ENCODE measurements around the gene SNX33.
A peak's percentile ranks its signal among the peaks of the same experiment; 100 is the strongest.
"Not testable (repeated sequence)": the region's sequence is repeated elsewhere in the genome, so short reads cannot be mapped to it uniquely, and the experiment has no call there.

SNX33 gene

DNA sequence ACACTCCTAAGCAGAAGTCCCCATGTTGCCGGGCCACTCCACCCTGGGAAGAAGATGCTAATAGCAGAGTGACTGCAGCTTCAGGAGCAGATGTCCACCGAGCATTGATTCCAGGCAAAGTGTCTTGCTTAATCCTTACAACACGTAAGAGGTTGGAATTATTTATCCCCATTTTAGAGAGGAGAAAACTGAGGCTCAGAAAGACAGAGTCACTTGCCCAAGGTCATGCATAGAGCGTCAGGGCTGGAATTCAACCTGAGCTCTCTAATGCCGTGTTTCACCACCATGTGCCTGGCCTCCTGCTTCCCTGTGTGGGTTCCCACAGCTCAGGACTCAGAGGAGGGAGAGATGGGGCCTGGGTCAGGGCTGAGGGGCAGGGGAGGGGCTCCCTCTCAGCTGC, 57.7 kb downstream of the SNX33 start:
- H3K4ac ChIP-seq (ENCODE audit: low read depth, low read length); H2AK5ac ChIP-seq (ENCODE audit: low read length); H3K4me2 ChIP-seq (ENCODE audit: low read length); H2BK120ac ChIP-seq (ENCODE audit: low read depth, low read length); DNase-seq; H3K4me3 ChIP-seq (ENCODE audit: low read length); H3K27me3 ChIP-seq (ENCODE audit: insufficient read depth, low read length, poor library complexity); H3K18ac ChIP-seq (ENCODE audit: low read length); H3K56ac ChIP-seq (ENCODE audit: low read length); H3K79me2 ChIP-seq (ENCODE audit: control insufficient read depth, insufficient read depth, low read length); H2BK5ac ChIP-seq (ENCODE audit: low read length); H3K4me1 ChIP-seq (ENCODE audit: control insufficient read depth, low read depth, low read length); H3K79me1 ChIP-seq (ENCODE audit: low read length); H3K36me3 ChIP-seq (ENCODE audit: control insufficient read depth, insufficient read depth, low read length); H3K27ac ChIP-seq (ENCODE audit: low read depth, low read length); H3K23ac ChIP-seq (ENCODE audit: low read length); H4K8ac ChIP-seq (ENCODE audit: low read depth, low read length); H2BK15ac ChIP-seq (replicated peaks; ENCODE audit: low read depth); H4K5ac ChIP-seq (ENCODE audit: low read length); H3K9ac ChIP-seq (ENCODE audit: low read length): not testable (repeated sequence)
- WGBS (ENCODE audit: extremely low coverage, insufficient coverage, low lambda C conversion rate): no CpG with 5 or more reads among the region's 5 CpGs

DNA sequence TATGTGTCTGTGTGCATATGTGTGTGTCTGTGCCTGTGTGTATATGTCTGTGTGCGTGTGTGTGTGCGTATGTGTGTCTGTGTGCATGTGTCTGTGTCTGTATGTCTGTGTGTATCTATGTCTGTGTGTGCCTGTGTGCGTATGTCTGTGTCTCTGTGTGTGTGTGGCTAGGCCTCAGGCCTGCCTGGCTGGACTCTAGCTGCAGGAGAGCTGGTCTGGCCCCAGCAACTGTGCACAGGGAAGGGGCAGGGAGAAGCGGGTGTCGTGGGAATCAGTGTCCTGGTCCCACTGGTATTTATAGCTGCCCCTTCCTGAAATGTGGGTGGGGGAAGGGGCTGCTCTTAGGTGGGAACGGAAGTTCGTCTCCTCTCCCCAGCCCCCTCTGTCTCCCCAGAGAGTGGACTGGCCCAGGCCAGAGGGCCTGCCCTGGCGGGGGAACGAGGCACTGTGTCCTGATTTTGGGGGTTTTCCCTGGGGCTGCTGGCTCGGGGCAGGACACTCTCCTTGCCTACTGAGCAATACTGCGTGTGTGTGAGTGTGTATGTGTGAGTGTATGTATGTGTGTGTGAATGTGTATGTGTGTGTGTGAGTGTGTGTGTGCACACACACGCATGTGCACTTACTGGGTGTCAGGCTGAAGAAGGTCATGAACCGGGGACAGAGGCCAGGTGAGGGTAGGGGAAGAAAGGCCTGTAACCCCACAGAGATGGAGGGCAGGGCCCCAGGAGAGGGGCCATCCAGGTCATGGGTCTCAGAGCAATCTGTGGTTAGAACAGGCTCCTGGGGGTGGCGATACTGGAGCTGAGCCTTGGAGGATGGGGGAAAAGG, 58.4 kb downstream of the SNX33 start:
- Histone ChIP-seq H3K56ac (ENCODE audit: low read length) (peak overlapping the region; percentile 78), H3K9ac (ENCODE audit: low read length) (no peak overlapping the region), H2BK5ac (ENCODE audit: low read length) (no peak overlapping the region), H3K27me3 (ENCODE audit: insufficient read depth, low read length, poor library complexity) (no peaks in the 10 kb centered on the region), H4K8ac (ENCODE audit: low read depth, low read length) (no peak overlapping the region), H4K5ac (ENCODE audit: low read length) (no peak overlapping the region), H3K4me3 (ENCODE audit: low read length) (no peak overlapping the region), H2BK15ac (replicated peaks; ENCODE audit: low read depth) (no peak overlapping the region), H3K79me2 (ENCODE audit: control insufficient read depth, insufficient read depth, low read length) (no peaks in the 10 kb centered on the region), H3K4me1 (ENCODE audit: control insufficient read depth, low read depth, low read length) (no peaks in the 10 kb centered on the region), H3K27ac (ENCODE audit: low read depth, low read length) (no peak overlapping the region), H3K79me1 (ENCODE audit: low read length) (no peaks in the 10 kb centered on the region), H2BK120ac (ENCODE audit: low read depth, low read length) (no peak overlapping the region), H3K4ac (ENCODE audit: low read depth, low read length) (no peak overlapping the region), H3K18ac (ENCODE audit: low read length) (no peak overlapping the region), H3K36me3 (ENCODE audit: control insufficient read depth, insufficient read depth, low read length) (no peaks in the 10 kb centered on the region), H3K23ac (ENCODE audit: low read length) (peak overlapping the region; percentile 45), H3K4me2 (ENCODE audit: low read length) (no peak overlapping the region), H2AK5ac (ENCODE audit: low read length) (no peak overlapping the region)
- DNase-seq: no peak
- no CpG with 5 or more reads among the region's 14 CpGs for WGBS (ENCODE audit: extremely low coverage, insufficient coverage, low lambda C conversion rate)

DNA sequence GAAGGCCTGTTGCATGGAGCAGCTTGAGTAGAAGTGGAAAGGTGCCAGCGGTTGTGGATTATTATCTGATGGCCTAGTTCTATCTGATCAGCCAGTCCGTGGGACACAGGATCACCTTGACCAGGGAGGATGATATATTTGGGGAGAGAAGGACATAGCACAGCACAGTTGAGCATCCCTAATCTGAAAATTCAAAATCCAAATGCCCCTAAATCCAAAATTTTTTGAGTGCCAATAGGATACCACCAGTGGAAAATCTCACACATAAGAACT, 58.9 kb downstream of the SNX33 start:
- Histone ChIP-seq H4K5ac (ENCODE audit: low read length) (no peak overlapping the region), H3K23ac (ENCODE audit: low read length) (no peak overlapping the region), H3K4me2 (ENCODE audit: low read length) (no peak overlapping the region), H3K27me3 (ENCODE audit: insufficient read depth, low read length, poor library complexity) (no peaks in the 10 kb centered on the region), H3K27ac (ENCODE audit: low read depth, low read length) (no peak overlapping the region), H3K4me1 (ENCODE audit: control insufficient read depth, low read depth, low read length) (no peaks in the 10 kb centered on the region), H3K9ac (ENCODE audit: low read length) (no peak overlapping the region), H3K79me1 (ENCODE audit: low read length) (no peaks in the 10 kb centered on the region), H3K4ac (ENCODE audit: low read depth, low read length) (no peak overlapping the region), H2BK120ac (ENCODE audit: low read depth, low read length) (no peak overlapping the region), H4K8ac (ENCODE audit: low read depth, low read length) (no peak overlapping the region), H3K4me3 (ENCODE audit: low read length) (no peak overlapping the region), H2BK15ac (replicated peaks; ENCODE audit: low read depth) (no peak overlapping the region), H3K18ac (ENCODE audit: low read length) (no peak overlapping the region), H3K79me2 (ENCODE audit: control insufficient read depth, insufficient read depth, low read length) (no peaks in the 10 kb centered on the region), H2AK5ac (ENCODE audit: low read length) (no peak overlapping the region), H2BK5ac (ENCODE audit: low read length) (no peak overlapping the region), H3K56ac (ENCODE audit: low read length) (no peak overlapping the region), H3K36me3 (ENCODE audit: control insufficient read depth, insufficient read depth, low read length) (no peaks in the 10 kb centered on the region)
- no peak for DNase-seq
- no CpG with 5 or more reads among the region's 2 CpGs for WGBS (ENCODE audit: extremely low coverage, insufficient coverage, low lambda C conversion rate)

DNA sequence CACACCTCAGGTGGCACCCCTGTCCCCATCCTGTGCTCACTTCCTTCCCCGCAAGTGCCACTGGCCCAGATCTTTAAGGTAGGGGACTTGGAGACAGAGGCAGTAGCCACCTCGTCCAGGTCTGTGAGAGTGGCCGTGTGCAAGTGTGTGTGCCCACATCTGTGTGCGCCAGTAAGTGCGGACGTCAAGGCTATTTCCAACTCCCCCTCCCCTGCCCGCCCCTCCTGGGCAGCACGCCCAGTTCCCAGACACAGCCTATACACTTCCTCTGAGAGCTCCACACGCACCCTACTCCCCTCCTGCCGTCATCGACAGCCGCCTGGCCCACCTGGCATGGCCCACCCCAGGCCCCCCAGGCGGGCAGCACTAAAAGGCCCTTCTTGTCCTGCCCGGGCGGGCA, 61.7 kb downstream of the SNX33 start:
- H4K5ac ChIP-seq (ENCODE audit: low read length); H3K4ac ChIP-seq (ENCODE audit: low read depth, low read length); H2BK120ac ChIP-seq (ENCODE audit: low read depth, low read length); H2BK15ac ChIP-seq (replicated peaks; ENCODE audit: low read depth); H2AK5ac ChIP-seq (ENCODE audit: low read length); H3K79me1 ChIP-seq (ENCODE audit: low read length); H3K27me3 ChIP-seq (ENCODE audit: insufficient read depth, low read length, poor library complexity); H3K23ac ChIP-seq (ENCODE audit: low read length); H3K79me2 ChIP-seq (ENCODE audit: control insufficient read depth, insufficient read depth, low read length); H2BK5ac ChIP-seq (ENCODE audit: low read length); H3K56ac ChIP-seq (ENCODE audit: low read length); H3K27ac ChIP-seq (ENCODE audit: low read depth, low read length); H3K4me3 ChIP-seq (ENCODE audit: low read length); DNase-seq; H3K9ac ChIP-seq (ENCODE audit: low read length); H3K36me3 ChIP-seq (ENCODE audit: control insufficient read depth, insufficient read depth, low read length); H4K8ac ChIP-seq (ENCODE audit: low read depth, low read length); H3K4me2 ChIP-seq (ENCODE audit: low read length); H3K4me1 ChIP-seq (ENCODE audit: control insufficient read depth, low read depth, low read length); H3K18ac ChIP-seq (ENCODE audit: low read length): not testable (repeated sequence)
- no CpG with 5 or more reads among the region's 15 CpGs for WGBS (ENCODE audit: extremely low coverage, insufficient coverage, low lambda C conversion rate)

DNA sequence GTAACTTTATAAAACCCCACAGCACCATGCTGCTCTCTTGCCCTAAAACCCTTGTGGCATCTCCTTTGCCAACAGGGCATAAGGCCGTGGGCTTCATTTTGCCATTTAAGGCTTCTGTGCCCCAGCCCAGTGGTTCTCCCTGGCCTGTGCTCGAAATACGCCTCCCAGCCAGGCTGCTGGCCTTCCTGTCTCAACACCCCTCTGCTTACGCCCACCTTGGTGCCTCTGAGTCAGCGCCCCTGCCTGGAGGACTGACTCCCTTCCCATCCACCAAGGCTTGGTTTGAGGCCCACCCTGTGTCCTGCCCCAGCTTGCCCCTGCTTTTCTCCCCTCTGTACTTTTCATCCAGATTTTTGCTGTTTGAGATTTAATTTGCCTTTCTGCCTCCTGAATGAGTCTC, 63.2 kb downstream of the SNX33 start:
- not testable (repeated sequence) for H3K23ac ChIP-seq (ENCODE audit: low read length); H3K4me3 ChIP-seq (ENCODE audit: low read length); H3K18ac ChIP-seq (ENCODE audit: low read length); H2AK5ac ChIP-seq (ENCODE audit: low read length); H3K56ac ChIP-seq (ENCODE audit: low read length); H4K5ac ChIP-seq (ENCODE audit: low read length); H2BK15ac ChIP-seq (replicated peaks; ENCODE audit: low read depth); H3K79me1 ChIP-seq (ENCODE audit: low read length); H2BK120ac ChIP-seq (ENCODE audit: low read depth, low read length); DNase-seq; H4K8ac ChIP-seq (ENCODE audit: low read depth, low read length); H3K36me3 ChIP-seq (ENCODE audit: control insufficient read depth, insufficient read depth, low read length); H3K27me3 ChIP-seq (ENCODE audit: insufficient read depth, low read length, poor library complexity); H3K27ac ChIP-seq (ENCODE audit: low read depth, low read length); H3K4me2 ChIP-seq (ENCODE audit: low read length); H3K79me2 ChIP-seq (ENCODE audit: control insufficient read depth, insufficient read depth, low read length); H3K4me1 ChIP-seq (ENCODE audit: control insufficient read depth, low read depth, low read length); H3K9ac ChIP-seq (ENCODE audit: low read length); H3K4ac ChIP-seq (ENCODE audit: low read depth, low read length); H2BK5ac ChIP-seq (ENCODE audit: low read length)
- no CpG with 5 or more reads among the region's 5 CpGs for WGBS (ENCODE audit: extremely low coverage, insufficient coverage, low lambda C conversion rate)

DNA sequence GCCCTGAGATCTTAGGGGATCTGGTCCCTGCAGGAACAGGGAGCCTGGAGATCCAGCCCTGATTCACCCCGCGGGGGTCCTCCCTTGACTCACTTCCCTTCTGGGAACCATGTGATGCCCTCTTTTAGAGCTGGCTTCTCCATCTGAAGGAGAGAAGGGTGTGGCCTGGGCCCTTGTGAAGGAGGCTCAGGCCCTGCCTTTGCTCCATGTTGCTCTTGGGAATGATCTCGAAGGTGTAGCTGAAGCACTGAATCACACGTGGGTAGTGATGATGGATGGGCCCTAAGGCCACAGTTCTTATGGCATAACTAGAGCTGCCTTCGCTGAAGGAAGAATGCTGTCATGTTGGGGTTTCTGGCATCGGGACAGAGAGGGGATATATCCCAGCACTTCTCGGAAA, 63.8 kb downstream of the SNX33 start:
- not testable (repeated sequence) for H3K18ac ChIP-seq (ENCODE audit: low read length); H2BK15ac ChIP-seq (replicated peaks; ENCODE audit: low read depth); H3K4ac ChIP-seq (ENCODE audit: low read depth, low read length); H4K5ac ChIP-seq (ENCODE audit: low read length); H3K23ac ChIP-seq (ENCODE audit: low read length); H3K9ac ChIP-seq (ENCODE audit: low read length); H3K4me2 ChIP-seq (ENCODE audit: low read length); H3K4me3 ChIP-seq (ENCODE audit: low read length); H2BK5ac ChIP-seq (ENCODE audit: low read length); H4K8ac ChIP-seq (ENCODE audit: low read depth, low read length); DNase-seq; H3K56ac ChIP-seq (ENCODE audit: low read length); H3K27ac ChIP-seq (ENCODE audit: low read depth, low read length); H3K79me2 ChIP-seq (ENCODE audit: control insufficient read depth, insufficient read depth, low read length); H3K36me3 ChIP-seq (ENCODE audit: control insufficient read depth, insufficient read depth, low read length); H2BK120ac ChIP-seq (ENCODE audit: low read depth, low read length); H3K27me3 ChIP-seq (ENCODE audit: insufficient read depth, low read length, poor library complexity); H3K4me1 ChIP-seq (ENCODE audit: control insufficient read depth, low read depth, low read length); H3K79me1 ChIP-seq (ENCODE audit: low read length); H2AK5ac ChIP-seq (ENCODE audit: low read length)
- no CpG with 5 or more reads among the region's 7 CpGs for WGBS (ENCODE audit: extremely low coverage, insufficient coverage, low lambda C conversion rate)

Data from mesendoderm (in vitro differentiated cells).